K562 (cell line): ENCODE results near the gene APP. TPM values are rescaled to one million over a fixed set of nuclear protein-coding genes. Genes with fewer than 3 reads are reported as not detected.

Experiments
- ATAC-seq: fragments of 200-7000 bp; cut with Tn5 transposase; 3 replicates; pipeline ENCODE4 v1.9.1; 2020; ENCODE audit warnings: moderate library complexity
- BruUV-seq: library from RNA; stranded (reverse); fragments of 400-500 nt; replicated peaks from 2 replicates; lab custom pipeline; 2021; lab: Mats Ljungman, UMichigan
- CTCF ChIA-PET: fragments of 300-600 bp; formaldehyde crosslinking; extraction: SDS; loops from one replicate; lab custom pipeline; 2021; ENCODE audit warnings: low intra/inter-chr PET ratio; lab: Yijun Ruan, JAX
- POLR2A ChIA-PET: fragments of 300-600, 350-650 bp; sonication (Branson Sonifier 250); formaldehyde crosslinking; extraction: SDS; loops from one replicate; lab custom pipeline; 2021; ENCODE audit warnings: antibody characterized with exemption, inconsistent platforms; lab: Yijun Ruan, JAX
- DNase-seq, 4 experiments: peaks; one replicate each; pipeline versions ENCODE4 v3.0.0 to v3.0.0-alpha.2; 2011 to 2018; ENCODE audit warnings: low spot score in 3 of 4, mixed read lengths in 3 of 4; ENCODE audit errors: extremely low read depth in 1 of 4
- FAIRE-seq: peaks from 2 replicates; lab custom pipeline; 2011; peaks lifted over from hg19 to GRCh38; lab: Jason Lieb, UNC
- H2AFZ ChIP-seq: 2 replicates; pipeline ENCODE4 v1.6.0; 2011; ENCODE audit warnings: low read depth, low read length, control low read depth, inconsistent platforms
- H3K27ac ChIP-seq: fragments of 200-600 bp; 3 replicates; pipeline ENCODE4 v1.8.0; 2011; ENCODE audit warnings: low read depth, mild to moderate bottlenecking, control low read depth, inconsistent platforms, low read length, moderate library complexity, mixed read lengths; ENCODE audit errors: extremely low read depth
- H3K27me3 ChIP-seq, 2 experiments: fragments of 300-600 bp in 1 of 2; 2 replicates in 1 of 2; 3 replicates in 1 of 2; pipeline versions ENCODE4 v1.6.0 to v1.8.0; 2011; ENCODE audit warnings: inconsistent platforms in 2 of 2, low read length in 2 of 2, mild to moderate bottlenecking in 1 of 2, mixed read lengths in 1 of 2, moderate library complexity in 1 of 2; ENCODE audit not compliant: control insufficient read depth in 2 of 2, insufficient read depth in 2 of 2
- H3K36me3 ChIP-seq: fragments of 300-600 bp; 3 replicates; pipeline ENCODE4 v1.8.0; 2011; ENCODE audit warnings: mild to moderate bottlenecking, low read length, inconsistent platforms; ENCODE audit not compliant: control insufficient read depth, insufficient read depth
- H3K4me1 ChIP-seq, 2 experiments: fragments of 200-600 bp in 1 of 2; replicated peaks in 1 of 2; 2 replicates in 1 of 2; 3 replicates in 1 of 2; pipeline versions ENCODE4 v1.5.1 to v1.8.0; 2011; ENCODE audit warnings: inconsistent platforms in 2 of 2, low read length in 2 of 2, mild to moderate bottlenecking in 1 of 2, mixed read lengths in 1 of 2, moderate library complexity in 1 of 2; ENCODE audit not compliant: control insufficient read depth in 2 of 2, insufficient read depth in 2 of 2
- H3K4me2 ChIP-seq: 2 replicates; pipeline ENCODE4 v1.6.1; 2011; ENCODE audit warnings: low read length, control low read depth, inconsistent platforms, mixed read lengths; ENCODE audit not compliant: insufficient read depth
- H3K4me3 ChIP-seq: fragments of 200-600 bp; sonication (generic), shearing (Covaris generic); 2 replicates; pipeline ENCODE4 v1.5.1; 2016; ENCODE audit warnings: control low read depth, inconsistent platforms
- H3K79me2 ChIP-seq: fragments of 200-600 bp; 3 replicates; pipeline ENCODE4 v1.8.0; 2011; ENCODE audit warnings: low read length, inconsistent platforms; ENCODE audit not compliant: control insufficient read depth, insufficient read depth
- H3K9ac ChIP-seq, 2 experiments: 2 replicates each; pipeline versions ENCODE4 v1.6.0 to v1.6.1; 2011; ENCODE audit warnings: low read depth in 2 of 2, low read length in 2 of 2, control low read depth in 1 of 2, inconsistent platforms in 1 of 2, mild to moderate bottlenecking in 1 of 2, mixed read lengths in 1 of 2; ENCODE audit not compliant: insufficient read depth in 1 of 2
- H3K9me1 ChIP-seq: one replicate; pipeline ENCODE4 v1.6.0; 2011; ENCODE audit warnings: inconsistent platforms, mild to moderate bottlenecking, low read length, moderate library complexity; ENCODE audit not compliant: control insufficient read depth, insufficient read depth
- H3K9me3 ChIP-seq: replicated peaks from 2 replicates; pipeline ENCODE4 v1.5.1; 2011; ENCODE audit warnings: low read depth, low read length, inconsistent platforms; ENCODE audit not compliant: control insufficient read depth, insufficient read depth
- H4K20me1 ChIP-seq: replicated peaks from 2 replicates; pipeline ENCODE4 v1.6.1; 2011; ENCODE audit warnings: low read length, inconsistent platforms, mixed read lengths; ENCODE audit not compliant: control insufficient read depth, insufficient read depth
- BHLHE40 ChIP-seq: IDR thresholded peaks from 2 replicates; pipeline ENCODE4 v1.6.1; 2011; ENCODE audit warnings: low read length, improper control_type of control experiment
- ELK1 ChIP-seq: sonication (generic); formaldehyde crosslinking; IDR thresholded peaks from 2 replicates; pipeline ENCODE4 v1.8.1; 2022; ENCODE audit warnings: missing genetic modification reagents
- GABPB1 ChIP-seq: sonication (generic); formaldehyde crosslinking; IDR thresholded peaks from 2 replicates; pipeline ENCODE4 v1.8.0; 2022; ENCODE audit warnings: mild to moderate bottlenecking, missing genetic modification reagents
- HCFC1 ChIP-seq: IDR thresholded peaks from 2 replicates; pipeline ENCODE4 v1.6.1; 2012; ENCODE audit warnings: low read depth, low read length, improper control_type of control experiment
- HMG20B ChIP-seq: fragments of 250-450 bp; sonication (Bioruptor Pico); IDR thresholded peaks from 2 replicates; pipeline ENCODE4 v1.5.0; 2021; ENCODE audit warnings: mild to moderate bottlenecking
- HMGXB4 ChIP-seq: sonication (generic); formaldehyde crosslinking; IDR thresholded peaks from 2 replicates; pipeline ENCODE4 v1.8.1; 2023; ENCODE audit warnings: mild to moderate bottlenecking, missing genetic modification reagents
- HNRNPL ChIP-seq: fragments of 200-400 bp; formaldehyde crosslinking; IDR thresholded peaks from 2 replicates; pipeline ENCODE4 v1.6.1; 2017; ENCODE audit warnings: low read depth, mild to moderate bottlenecking, low read length
- MAFK ChIP-seq: IDR thresholded peaks from 2 replicates; pipeline ENCODE4 v1.6.1; 2011; ENCODE audit warnings: low read length, improper control_type of control experiment
- NFATC3 ChIP-seq: fragments of 450-650 bp; IDR thresholded peaks from 2 replicates; pipeline ENCODE4 v1.6.1; 2017; ENCODE audit warnings: mild to moderate bottlenecking
- NFIC ChIP-seq: fragments of 450-650 bp; IDR thresholded peaks from 2 replicates; pipeline ENCODE4 v1.6.1; 2017; ENCODE audit warnings: mild to moderate bottlenecking, inconsistent platforms
- POLR2B ChIP-seq: fragments of 450-650 bp; IDR thresholded peaks from 2 replicates; pipeline ENCODE4 v1.6.1; 2018; ENCODE audit warnings: low read depth; ENCODE audit not compliant: partially characterized antibody
- POLR3G ChIP-seq: IDR thresholded peaks from 2 replicates; pipeline ENCODE4 v1.6.1; 2011; ENCODE audit not compliant: insufficient read length, insufficient replicate concordance; ENCODE audit errors: extremely low read depth
- SPI1 ChIP-seq: IDR thresholded peaks from 2 replicates; pipeline ENCODE4 v1.6.1; 2011; ENCODE audit warnings: low read depth, low read length, control low read depth, borderline replicate concordance
- ZNF24 ChIP-seq: fragments of 450-650 bp; IDR thresholded peaks from 2 replicates; pipeline ENCODE4 v1.6.1; 2016
- ZNF707 ChIP-seq: fragments of 250-450 bp; sonication (Bioruptor Pico); conservative IDR thresholded peaks from 2 replicates; pipeline ENCODE4 v1.8.0; 2022; ENCODE audit warnings: inconsistent platforms, mild to moderate bottlenecking, moderate library complexity
- WGBS: fragments of 100-300 bp; shearing (Covaris generic); methylation state at CpG from one replicate; pipeline ENCODE4 v1.1.6; 2016; ENCODE audit warnings: low coverage, mixed read lengths; ENCODE audit not compliant: insufficient coverage; ENCODE audit errors: missing lambda C conversion rate; 5-methylcytosine and 5-hydroxymethylcytosine counted together
- in situ Hi-C: fragments of 300-500 bp; cut with MboI; formaldehyde crosslinking; loops from 4 replicates; pipeline ENCODE4 v1.15.0; 2018; ENCODE audit warnings: inconsistent platforms, mixed read lengths
- intact Hi-C: fragments of 100-400 bp; cut with micrococcal nuclease; formaldehyde crosslinking; loops from 2 replicates; pipeline ENCODE4 v1.14.2; 2022
- polyA plus RNA-seq, 8 experiments: library from polyadenylated mRNA; depleted of rRNA in 4 of 8; stranded (reverse) in 5 of 8; unstranded in 3 of 8; fragments of >200 nt; fragmentation: Nextera tagmentation in 2 of 8; fragmentation: Illumina TruSeq in 1 of 8; extraction: Ambion mirVana in 2 of 8; extraction: Trizol in 1 of 8; gene quantifications; 2 replicates each; pipeline versions ENCODE4 v1.2.1 to v1.2.3, GENCODE V29; 2011 to 2014; ENCODE audit warnings: inconsistent platforms in 1 of 8, missing spikeins in 1 of 8
- total RNA-seq, 7 experiments: library from RNA; depleted of rRNA in 6 of 7; stranded (reverse); fragments of >200 nt in 6 of 7; fragmentation: Illumina TruSeq in 2 of 7; extraction: Trizol in 2 of 7; gene quantifications; 2 replicates each; pipeline versions ENCODE4 v1.2.1 to v1.2.3, GENCODE V29; 2011 to 2021; ENCODE audit warnings: low replicate concordance in 1 of 7
- TF ChIP-seq, protein P1 (sequence below): fragments of 450-650 bp; formaldehyde crosslinking; IDR thresholded peaks from 2 replicates; pipeline ENCODE4 v1.4.0; 2020; ENCODE audit warnings: mild to moderate bottlenecking, moderate library complexity

Gene APP
- total and polyA plus RNA-seq, 9 of the 15 experiments (the other 6 are each of a cell fraction or from before 2014, with no cell fraction given): 0.01 to 1.5 (median 0.16) TPM; not detected in 5

- 0% methylated on average over 4 of the region's 4 CpGs for WGBS
- Histone ChIP-seq H3K9me3 (no peaks in the 10 kb centered on the region), H3K4me1 (no peaks in the 10 kb centered on the region), H3K4me2 (no peak overlapping the region), H3K27me3 (no peaks in the 10 kb centered on the region), H4K20me1 (no peaks in the 10 kb centered on the region), H3K9ac (no peak overlapping the region), H2AFZ (no peak overlapping the region), H3K4me3 (no peak overlapping the region), H3K79me2 (no peaks in the 10 kb centered on the region), H3K27ac (no peak overlapping the region), H3K36me3 (no peaks in the 10 kb centered on the region), H3K9me1 (no peaks in the 10 kb centered on the region)
- ATAC-seq (no peak), FAIRE-seq (no peak), DNase-seq (no peak)
- in situ Hi-C loops (no loop called here), intact Hi-C loops (no loop called here)
- no TSS peak for BruUV-seq
- CTCF ChIA-PET: interaction anchor here (0.7 kb wide), 1 partner anchor 291 kb away, joined by 3 read pairs; no protein-coding TSS in a partner anchor
- POLR2A ChIA-PET: no interaction called here
- no peak for TF ChIP-seq SPI1
- TF ChIP-seq HCFC1: no peak
- TF ChIP-seq, protein P1, sequence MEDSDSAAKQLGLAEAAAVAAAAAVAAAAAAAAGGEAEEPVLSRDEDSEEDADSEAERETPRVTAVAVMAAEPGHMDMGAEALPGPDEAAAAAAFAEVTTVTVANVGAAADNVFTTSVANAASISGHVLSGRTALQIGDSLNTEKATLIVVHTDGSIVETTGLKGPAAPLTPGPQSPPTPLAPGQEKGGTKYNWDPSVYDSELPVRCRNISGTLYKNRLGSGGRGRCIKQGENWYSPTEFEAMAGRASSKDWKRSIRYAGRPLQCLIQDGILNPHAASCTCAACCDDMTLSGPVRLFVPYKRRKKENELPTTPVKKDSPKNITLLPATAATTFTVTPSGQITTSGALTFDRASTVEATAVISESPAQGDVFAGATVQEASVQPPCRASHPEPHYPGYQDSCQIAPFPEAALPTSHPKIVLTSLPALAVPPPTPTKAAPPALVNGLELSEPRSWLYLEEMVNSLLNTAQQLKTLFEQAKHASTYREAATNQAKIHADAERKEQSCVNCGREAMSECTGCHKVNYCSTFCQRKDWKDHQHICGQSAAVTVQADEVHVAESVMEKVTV (CRISPR knock-in tag): no peak
- TF ChIP-seq ELK1 (CRISPR knock-in tag): no peak
- no peak for TF ChIP-seq GABPB1 (CRISPR knock-in tag)
- TF ChIP-seq ZNF24: no peak
- TF ChIP-seq BHLHE40: no peak
- TF ChIP-seq NFATC3: no peak
- no peak for TF ChIP-seq HMGXB4
- no peak for TF ChIP-seq NFIC
- TF ChIP-seq MAFK: no peak
- no peak for TF ChIP-seq POLR3G
- no peak for TF ChIP-seq HNRNPL
- no peak for TF ChIP-seq ZNF707 (CRISPR knock-in tag)
- no peak for TF ChIP-seq POLR2B
- TF ChIP-seq HMG20B (CRISPR knock-in tag): no peak
These were observed 44.4 kb downstream of the APP start for GRCh38 chr21:26126168-26126553.
